Measurements from ENCODE around the gene USP5.

The USP5 gene, protein sequence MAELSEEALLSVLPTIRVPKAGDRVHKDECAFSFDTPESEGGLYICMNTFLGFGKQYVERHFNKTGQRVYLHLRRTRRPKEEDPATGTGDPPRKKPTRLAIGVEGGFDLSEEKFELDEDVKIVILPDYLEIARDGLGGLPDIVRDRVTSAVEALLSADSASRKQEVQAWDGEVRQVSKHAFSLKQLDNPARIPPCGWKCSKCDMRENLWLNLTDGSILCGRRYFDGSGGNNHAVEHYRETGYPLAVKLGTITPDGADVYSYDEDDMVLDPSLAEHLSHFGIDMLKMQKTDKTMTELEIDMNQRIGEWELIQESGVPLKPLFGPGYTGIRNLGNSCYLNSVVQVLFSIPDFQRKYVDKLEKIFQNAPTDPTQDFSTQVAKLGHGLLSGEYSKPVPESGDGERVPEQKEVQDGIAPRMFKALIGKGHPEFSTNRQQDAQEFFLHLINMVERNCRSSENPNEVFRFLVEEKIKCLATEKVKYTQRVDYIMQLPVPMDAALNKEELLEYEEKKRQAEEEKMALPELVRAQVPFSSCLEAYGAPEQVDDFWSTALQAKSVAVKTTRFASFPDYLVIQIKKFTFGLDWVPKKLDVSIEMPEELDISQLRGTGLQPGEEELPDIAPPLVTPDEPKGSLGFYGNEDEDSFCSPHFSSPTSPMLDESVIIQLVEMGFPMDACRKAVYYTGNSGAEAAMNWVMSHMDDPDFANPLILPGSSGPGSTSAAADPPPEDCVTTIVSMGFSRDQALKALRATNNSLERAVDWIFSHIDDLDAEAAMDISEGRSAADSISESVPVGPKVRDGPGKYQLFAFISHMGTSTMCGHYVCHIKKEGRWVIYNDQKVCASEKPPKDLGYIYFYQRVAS

DNA sequence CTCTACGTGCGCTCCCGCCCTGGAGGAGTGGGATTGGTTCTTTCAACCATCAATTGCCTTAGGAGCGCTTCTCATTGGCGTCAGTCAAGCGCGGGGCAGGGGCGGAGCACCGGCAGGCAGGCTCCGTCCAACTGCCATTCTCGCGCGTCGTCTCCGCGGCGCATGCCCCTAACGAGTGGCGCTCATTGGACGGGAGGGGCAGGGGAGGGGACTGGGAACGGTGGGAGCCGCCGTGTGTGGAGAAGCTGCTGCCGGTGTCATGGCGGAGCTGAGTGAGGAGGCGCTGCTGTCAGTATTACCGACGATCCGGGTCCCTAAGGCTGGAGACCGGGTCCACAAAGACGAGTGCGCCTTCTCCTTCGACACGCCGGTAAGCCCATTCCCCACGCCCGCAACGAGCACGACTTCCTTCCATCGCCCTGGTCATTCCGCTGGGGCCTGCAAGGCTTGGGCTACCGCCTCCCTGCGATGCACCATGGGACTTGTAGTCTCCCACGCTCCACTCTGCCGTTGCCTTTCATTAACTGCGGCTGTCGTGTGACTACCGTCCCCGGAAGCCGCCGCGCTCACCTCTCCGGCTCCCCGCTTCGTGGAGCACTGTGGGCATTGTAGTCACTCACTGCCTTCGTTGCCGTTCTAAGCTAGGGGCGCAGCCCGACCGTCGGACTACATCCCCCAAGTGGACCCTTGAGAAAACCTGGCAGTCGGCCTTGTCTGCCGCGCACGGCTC is at the start of gene USP5:
Gene USP5 (plus strand): TSS at position 230 of the 730 bp plus-strand sequence. CDS start 30 bp downstream, at position 260.
- Mint-ChIP-seq H3K9me3 (no peaks in the 10 kb centered on the region), H3K27ac (peak within 1 kb of the TSS; percentile 95), H3K4me1 (peaks cover 26% of the 10 kb centered on the region), H3K4me3 (peak within 1 kb of the TSS; percentile 88), H3K27me3 (no peaks in the 10 kb centered on the region), H3K36me3 (peaks cover 1% of the 10 kb centered on the region)

GRCh38 chr12:6807170-6807569 is 44.8 kb upstream of the USP5 start:
- Mint-ChIP-seq H3K27me3 (no peaks in the 10 kb centered on the region), H3K9me3 (no peaks in the 10 kb centered on the region), H3K27ac (no peak overlapping the region), H3K36me3 (peaks cover 11% of the 10 kb centered on the region), H3K4me3 (no peak overlapping the region), H3K4me1 (peaks cover 29% of the 10 kb centered on the region)

- H3K4me1 Mint-ChIP-seq = peaks cover 34% of the 10 kb centered on the region
- no peaks in the 10 kb centered on the region for H3K27me3 Mint-ChIP-seq
- H3K4me3 Mint-ChIP-seq = no peak overlapping the region
- peaks cover 11% of the 10 kb centered on the region for H3K36me3 Mint-ChIP-seq
- H3K27ac Mint-ChIP-seq = no peak overlapping the region
- no peaks in the 10 kb centered on the region for H3K9me3 Mint-ChIP-seq
These were observed 42.9 kb upstream of the USP5 start for GRCh38 chr12:6809056-6809455.

DNA sequence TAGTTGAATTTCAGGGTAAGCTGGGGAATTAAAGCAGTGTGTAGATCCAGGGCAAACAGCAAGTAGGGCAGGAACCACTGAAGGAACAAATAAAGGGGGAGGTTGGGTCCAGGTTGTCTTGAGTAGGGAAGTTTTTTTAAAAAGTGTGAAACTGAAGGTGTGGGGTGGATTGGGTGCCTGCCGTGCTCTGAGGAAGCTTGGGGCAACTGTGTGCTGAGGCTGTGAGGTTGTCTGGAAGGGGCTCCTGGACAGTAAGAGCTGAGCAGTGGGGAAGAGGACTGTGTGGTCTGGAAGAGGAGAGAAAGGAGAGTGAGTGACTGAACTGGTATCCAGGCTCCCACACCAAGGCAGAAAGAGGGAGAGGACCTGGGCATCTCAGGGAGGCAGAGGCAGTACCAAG is 41.2 kb upstream of the USP5 start:
- Mint-ChIP-seq H3K27me3 (no peaks in the 10 kb centered on the region), H3K27ac (peak overlapping the region; percentile 91), H3K4me3 (no peak overlapping the region), H3K9me3 (no peaks in the 10 kb centered on the region), H3K36me3 (peaks cover 5% of the 10 kb centered on the region), H3K4me1 (peaks cover 27% of the 10 kb centered on the region)

- no peak overlapping the region for H3K27ac Mint-ChIP-seq
- H3K9me3 Mint-ChIP-seq = no peaks in the 10 kb centered on the region
- H3K4me3 Mint-ChIP-seq = no peak overlapping the region
- peaks cover 10% of the 10 kb centered on the region for H3K36me3 Mint-ChIP-seq
- H3K27me3 Mint-ChIP-seq = no peaks in the 10 kb centered on the region
- peaks cover 26% of the 10 kb centered on the region for H3K4me1 Mint-ChIP-seq
These were observed 38.6 kb upstream of the USP5 start for GRCh38 chr12:6813363-6813762.

- H3K27ac Mint-ChIP-seq = peak overlapping the region; percentile 17
- H3K4me1 Mint-ChIP-seq = peaks cover 16% of the 10 kb centered on the region
- no peaks in the 10 kb centered on the region for H3K27me3 Mint-ChIP-seq
- H3K36me3 Mint-ChIP-seq = peaks cover 5% of the 10 kb centered on the region
- no peaks in the 10 kb centered on the region for H3K9me3 Mint-ChIP-seq
- no peak overlapping the region for H3K4me3 Mint-ChIP-seq
These were observed 35.4 kb upstream of the USP5 start for GRCh38 chr12:6816598-6816997.

- H3K4me1 Mint-ChIP-seq = peaks cover 19% of the 10 kb centered on the region
- peaks cover 5% of the 10 kb centered on the region for H3K36me3 Mint-ChIP-seq
- no peaks in the 10 kb centered on the region for H3K9me3 Mint-ChIP-seq
- peak overlapping the region; percentile 41 for H3K27ac Mint-ChIP-seq
- H3K4me3 Mint-ChIP-seq = no peak overlapping the region
- no peaks in the 10 kb centered on the region for H3K27me3 Mint-ChIP-seq
These were observed 34.9 kb upstream of the USP5 start for GRCh38 chr12:6817098-6817497.

DNA sequence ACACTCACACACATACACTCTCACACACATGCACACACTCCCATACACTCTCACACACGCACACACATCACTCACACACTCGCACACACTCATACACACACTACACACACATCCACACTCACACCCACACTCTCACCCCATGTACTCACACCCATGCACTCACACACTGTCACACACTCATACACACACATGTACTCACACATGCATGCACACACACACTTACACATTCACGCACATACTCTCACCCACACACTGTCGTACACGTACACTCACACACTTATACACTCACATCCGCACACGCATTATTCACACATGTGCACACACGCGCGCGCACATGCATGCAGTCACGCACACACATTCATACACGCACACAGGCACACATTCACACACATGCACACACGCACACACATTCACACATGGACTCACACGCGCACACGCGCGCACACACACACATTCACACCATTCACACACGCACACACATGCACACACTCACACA is 34.2 kb upstream of the USP5 start:
- no peaks in the 10 kb centered on the region for H3K27me3 Mint-ChIP-seq
- H3K36me3 Mint-ChIP-seq = peaks cover 5% of the 10 kb centered on the region
- H3K4me1 Mint-ChIP-seq = peaks cover 20% of the 10 kb centered on the region
- no peaks in the 10 kb centered on the region for H3K9me3 Mint-ChIP-seq
- H3K27ac Mint-ChIP-seq = peak overlapping the region; percentile 6
- no peak overlapping the region for H3K4me3 Mint-ChIP-seq

DNA sequence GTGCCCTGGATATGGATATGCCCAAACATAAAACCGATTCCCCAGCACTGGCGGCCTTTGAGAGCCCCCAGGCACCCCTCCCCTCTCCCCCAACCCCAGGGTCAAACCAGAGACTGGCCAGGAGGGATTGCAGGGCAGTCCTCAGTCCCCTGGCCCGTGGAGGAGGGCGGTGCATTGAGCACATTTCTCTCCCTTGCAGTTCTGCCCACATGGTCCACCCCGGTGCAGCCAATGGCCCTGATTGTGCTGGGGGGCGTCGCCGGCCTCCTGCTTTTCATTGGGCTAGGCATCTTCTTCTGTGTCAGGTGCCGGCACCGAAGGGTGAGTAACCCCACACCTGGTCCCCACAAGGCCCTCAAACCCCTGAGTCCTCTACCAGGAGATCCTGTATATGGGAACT is 33.7 kb upstream of the USP5 start:
- Mint-ChIP-seq H3K4me3 (no peak overlapping the region), H3K27ac (no peak overlapping the region), H3K9me3 (no peaks in the 10 kb centered on the region), H3K36me3 (peaks cover 5% of the 10 kb centered on the region), H3K27me3 (peaks cover 2% of the 10 kb centered on the region), H3K4me1 (peaks cover 20% of the 10 kb centered on the region)

DNA sequence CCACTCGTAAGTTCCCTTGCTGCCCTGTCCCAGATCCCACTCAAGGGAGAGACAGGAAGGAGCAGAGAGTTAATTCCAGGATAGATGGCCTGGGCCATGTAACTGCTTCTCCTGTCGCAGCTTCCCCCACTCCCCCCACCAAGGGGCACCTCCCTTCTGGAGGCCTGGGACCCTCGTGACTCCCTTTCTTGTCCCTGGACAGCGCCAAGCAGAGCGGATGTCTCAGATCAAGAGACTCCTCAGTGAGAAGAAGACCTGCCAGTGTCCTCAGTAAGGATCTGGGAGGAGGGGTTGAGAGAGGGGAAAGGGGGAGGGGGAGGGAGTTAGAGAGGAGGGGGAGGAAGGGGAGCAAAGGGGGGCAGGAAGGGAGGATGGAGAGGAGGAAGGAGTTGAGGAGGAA is 33.3 kb upstream of the USP5 start:
- H3K9me3 Mint-ChIP-seq = no peaks in the 10 kb centered on the region
- peaks cover 2% of the 10 kb centered on the region for H3K27me3 Mint-ChIP-seq
- H3K4me3 Mint-ChIP-seq = no peak overlapping the region
- H3K36me3 Mint-ChIP-seq = peaks cover 5% of the 10 kb centered on the region
- H3K27ac Mint-ChIP-seq = no peak overlapping the region
- peaks cover 16% of the 10 kb centered on the region for H3K4me1 Mint-ChIP-seq

DNA sequence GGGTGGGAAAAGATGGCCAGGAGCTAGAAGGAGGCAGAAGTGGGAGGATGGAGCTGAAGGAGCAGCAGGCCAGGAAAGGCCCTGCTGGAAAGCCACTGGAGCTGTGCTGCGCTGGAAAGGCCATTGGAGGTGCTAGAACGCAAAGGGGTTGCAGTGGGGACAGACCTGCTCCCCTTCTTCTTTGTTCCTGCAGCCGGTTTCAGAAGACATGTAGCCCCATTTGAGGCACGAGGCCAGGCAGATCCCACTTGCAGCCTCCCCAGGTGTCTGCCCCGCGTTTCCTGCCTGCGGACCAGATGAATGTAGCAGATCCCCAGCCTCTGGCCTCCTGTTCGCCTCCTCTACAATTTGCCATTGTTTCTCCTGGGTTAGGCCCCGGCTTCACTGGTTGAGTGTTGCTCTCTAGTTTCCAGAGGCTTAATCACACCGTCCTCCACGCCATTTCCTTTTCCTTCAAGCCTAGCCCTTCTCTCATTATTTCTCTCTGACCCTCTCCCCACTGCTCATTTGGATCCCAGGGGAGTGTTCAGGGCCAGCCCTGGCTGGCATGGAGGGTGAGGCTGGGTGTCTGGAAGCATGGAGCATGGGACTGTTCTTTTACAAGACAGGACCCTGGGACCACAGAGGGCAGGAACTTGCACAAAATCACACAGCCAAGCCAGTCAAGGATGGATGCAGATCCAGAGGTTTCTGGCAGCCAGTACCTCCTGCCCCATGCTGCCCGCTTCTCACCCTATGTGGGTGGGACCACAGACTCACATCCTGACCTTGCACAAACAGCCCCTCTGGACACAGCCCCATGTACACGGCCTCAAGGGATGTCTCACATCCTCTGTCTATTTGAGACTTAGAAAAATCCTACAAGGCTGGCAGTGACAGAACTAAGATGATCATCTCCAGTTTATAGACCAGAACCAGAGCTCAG is 32.6 kb upstream of the USP5 start:
- H3K4me3 Mint-ChIP-seq = no peak overlapping the region
- H3K9me3 Mint-ChIP-seq = no peaks in the 10 kb centered on the region
- H3K27ac Mint-ChIP-seq = no peak overlapping the region
- peaks cover 14% of the 10 kb centered on the region for H3K4me1 Mint-ChIP-seq
- H3K36me3 Mint-ChIP-seq = peaks cover 5% of the 10 kb centered on the region
- H3K27me3 Mint-ChIP-seq = peaks cover 2% of the 10 kb centered on the region

DNA sequence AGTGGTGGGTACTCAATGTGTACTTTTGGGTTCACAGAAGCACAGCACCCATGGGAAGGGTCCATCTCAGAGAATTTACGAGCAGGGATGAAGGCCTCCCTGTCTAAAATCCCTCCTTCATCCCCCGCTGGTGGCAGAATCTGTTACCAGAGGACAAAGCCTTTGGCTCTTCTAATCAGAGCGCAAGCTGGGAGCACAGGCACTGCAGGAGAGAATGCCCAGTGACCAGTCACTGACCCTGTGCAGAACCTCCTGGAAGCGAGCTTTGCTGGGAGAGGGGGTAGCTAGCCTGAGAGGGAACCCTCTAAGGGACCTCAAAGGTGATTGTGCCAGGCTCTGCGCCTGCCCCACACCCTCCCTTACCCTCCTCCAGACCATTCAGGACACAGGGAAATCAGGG is 31.8 kb upstream of the USP5 start:
- H3K9me3 Mint-ChIP-seq = no peaks in the 10 kb centered on the region
- H3K36me3 Mint-ChIP-seq = peaks cover 5% of the 10 kb centered on the region
- no peak overlapping the region for H3K4me3 Mint-ChIP-seq
- H3K27me3 Mint-ChIP-seq = peaks cover 3% of the 10 kb centered on the region
- H3K4me1 Mint-ChIP-seq = peaks cover 14% of the 10 kb centered on the region
- no peak overlapping the region for H3K27ac Mint-ChIP-seq

- H3K27ac Mint-ChIP-seq = peak within 1 kb of the TSS; percentile 65
- H3K9me3 Mint-ChIP-seq = no peaks in the 10 kb centered on the region
- peaks cover 19% of the 10 kb centered on the region for H3K4me1 Mint-ChIP-seq
- peaks cover 7% of the 10 kb centered on the region for H3K27me3 Mint-ChIP-seq
- H3K4me3 Mint-ChIP-seq = peak within 1 kb of the TSS; percentile 72
- peaks cover 5% of the 10 kb centered on the region for H3K36me3 Mint-ChIP-seq
These were observed 30.1 kb upstream of the USP5 start, which contains the start of gene GPR162 for GRCh38 chr12:6821591-6822425. Gene GPR162 (plus strand): TSS chr12:6821821. CDS start chr12:6823899, 2,078 bp downstream.
